K562 (cell line): Measurements from ENCODE around the gene LCTL. TPM values are rescaled to one million over a fixed set of nuclear protein-coding genes. Genes with fewer than 3 reads are reported as not detected.

ENCODE experiments used
- ATAC-seq: fragments of 200-7000 bp; cut with Tn5 transposase; 3 replicates; pipeline ENCODE4 v1.9.1; 2020; ENCODE audit warnings: moderate library complexity
- BruUV-seq: library from RNA; stranded (reverse); fragments of 400-500 nt; replicated peaks from 2 replicates; lab custom pipeline; 2021; lab: Mats Ljungman, UMichigan
- CTCF ChIA-PET: fragments of 300-600 bp; formaldehyde crosslinking; extraction: SDS; loops from one replicate; lab custom pipeline; 2021; ENCODE audit warnings: low intra/inter-chr PET ratio; lab: Yijun Ruan, JAX
- POLR2A ChIA-PET: fragments of 300-600, 350-650 bp; sonication (Branson Sonifier 250); formaldehyde crosslinking; extraction: SDS; loops from one replicate; lab custom pipeline; 2021; ENCODE audit warnings: antibody characterized with exemption, inconsistent platforms; lab: Yijun Ruan, JAX
- DNase-seq, 4 experiments: peaks; one replicate each; pipeline versions ENCODE4 v3.0.0 to v3.0.0-alpha.2; 2011 to 2018; ENCODE audit warnings: low spot score in 3 of 4, mixed read lengths in 3 of 4; ENCODE audit errors: extremely low read depth in 1 of 4
- FAIRE-seq: peaks from 2 replicates; lab custom pipeline; 2011; peaks lifted over from hg19 to GRCh38; lab: Jason Lieb, UNC
- H2AFZ ChIP-seq: 2 replicates; pipeline ENCODE4 v1.6.0; 2011; ENCODE audit warnings: low read depth, low read length, control low read depth, inconsistent platforms
- H3K27ac ChIP-seq: fragments of 200-600 bp; 3 replicates; pipeline ENCODE4 v1.8.0; 2011; ENCODE audit warnings: low read depth, mild to moderate bottlenecking, control low read depth, inconsistent platforms, low read length, moderate library complexity, mixed read lengths; ENCODE audit errors: extremely low read depth
- H3K27me3 ChIP-seq, 2 experiments: fragments of 300-600 bp in 1 of 2; 2 replicates in 1 of 2; 3 replicates in 1 of 2; pipeline versions ENCODE4 v1.6.0 to v1.8.0; 2011; ENCODE audit warnings: inconsistent platforms in 2 of 2, low read length in 2 of 2, mild to moderate bottlenecking in 1 of 2, mixed read lengths in 1 of 2, moderate library complexity in 1 of 2; ENCODE audit not compliant: control insufficient read depth in 2 of 2, insufficient read depth in 2 of 2
- H3K36me3 ChIP-seq: fragments of 300-600 bp; 3 replicates; pipeline ENCODE4 v1.8.0; 2011; ENCODE audit warnings: mild to moderate bottlenecking, low read length, inconsistent platforms; ENCODE audit not compliant: control insufficient read depth, insufficient read depth
- H3K4me1 ChIP-seq, 2 experiments: fragments of 200-600 bp in 1 of 2; replicated peaks in 1 of 2; 2 replicates in 1 of 2; 3 replicates in 1 of 2; pipeline versions ENCODE4 v1.5.1 to v1.8.0; 2011; ENCODE audit warnings: inconsistent platforms in 2 of 2, low read length in 2 of 2, mild to moderate bottlenecking in 1 of 2, mixed read lengths in 1 of 2, moderate library complexity in 1 of 2; ENCODE audit not compliant: control insufficient read depth in 2 of 2, insufficient read depth in 2 of 2
- H3K4me2 ChIP-seq: 2 replicates; pipeline ENCODE4 v1.6.1; 2011; ENCODE audit warnings: low read length, control low read depth, inconsistent platforms, mixed read lengths; ENCODE audit not compliant: insufficient read depth
- H3K4me3 ChIP-seq: fragments of 200-600 bp; sonication (generic), shearing (Covaris generic); 2 replicates; pipeline ENCODE4 v1.5.1; 2016; ENCODE audit warnings: control low read depth, inconsistent platforms
- H3K79me2 ChIP-seq: fragments of 200-600 bp; 3 replicates; pipeline ENCODE4 v1.8.0; 2011; ENCODE audit warnings: low read length, inconsistent platforms; ENCODE audit not compliant: control insufficient read depth, insufficient read depth
- H3K9ac ChIP-seq, 2 experiments: 2 replicates each; pipeline versions ENCODE4 v1.6.0 to v1.6.1; 2011; ENCODE audit warnings: low read depth in 2 of 2, low read length in 2 of 2, control low read depth in 1 of 2, inconsistent platforms in 1 of 2, mild to moderate bottlenecking in 1 of 2, mixed read lengths in 1 of 2; ENCODE audit not compliant: insufficient read depth in 1 of 2
- H3K9me1 ChIP-seq: one replicate; pipeline ENCODE4 v1.6.0; 2011; ENCODE audit warnings: inconsistent platforms, mild to moderate bottlenecking, low read length, moderate library complexity; ENCODE audit not compliant: control insufficient read depth, insufficient read depth
- H3K9me3 ChIP-seq: replicated peaks from 2 replicates; pipeline ENCODE4 v1.5.1; 2011; ENCODE audit warnings: low read depth, low read length, inconsistent platforms; ENCODE audit not compliant: control insufficient read depth, insufficient read depth
- H4K20me1 ChIP-seq: replicated peaks from 2 replicates; pipeline ENCODE4 v1.6.1; 2011; ENCODE audit warnings: low read length, inconsistent platforms, mixed read lengths; ENCODE audit not compliant: control insufficient read depth, insufficient read depth
- EHMT2 ChIP-seq: fragments of 450-650 bp; IDR thresholded peaks from 2 replicates; pipeline ENCODE4 v1.6.1; 2018; ENCODE audit warnings: antibody characterized with exemption
- MEIS2 ChIP-seq: fragments of 450-650 bp; IDR thresholded peaks from 2 replicates; pipeline ENCODE4 v1.6.1; 2014; ENCODE audit warnings: mild to moderate bottlenecking; ENCODE audit not compliant: partially characterized antibody
- NONO ChIP-seq, 2 experiments: fragments of 200-400 bp in 1 of 2; fragments of 450-650 bp in 1 of 2; formaldehyde crosslinking in 1 of 2; IDR thresholded peaks; 2 replicates each; pipeline ENCODE4 v1.6.1; 2017; ENCODE audit warnings: low read depth in 2 of 2, mild to moderate bottlenecking in 2 of 2, moderate library complexity in 2 of 2, low read length in 1 of 2
- ZNF121 ChIP-seq: sonication (generic); formaldehyde crosslinking; conservative IDR thresholded peaks from 2 replicates; pipeline ENCODE4 v1.8.0; 2022; ENCODE audit warnings: missing genetic modification reagents
- in situ Hi-C: fragments of 300-500 bp; cut with MboI; formaldehyde crosslinking; loops from 4 replicates; pipeline ENCODE4 v1.15.0; 2018; ENCODE audit warnings: inconsistent platforms, mixed read lengths
- intact Hi-C: fragments of 100-400 bp; cut with micrococcal nuclease; formaldehyde crosslinking; loops from 2 replicates; pipeline ENCODE4 v1.14.2; 2022
- polyA plus RNA-seq, 8 experiments: library from polyadenylated mRNA; depleted of rRNA in 4 of 8; stranded (reverse) in 5 of 8; unstranded in 3 of 8; fragments of >200 nt; fragmentation: Nextera tagmentation in 2 of 8; fragmentation: Illumina TruSeq in 1 of 8; extraction: Ambion mirVana in 2 of 8; extraction: Trizol in 1 of 8; gene quantifications; 2 replicates each; pipeline versions ENCODE4 v1.2.1 to v1.2.3, GENCODE V29; 2011 to 2014; ENCODE audit warnings: inconsistent platforms in 1 of 8, missing spikeins in 1 of 8
- total RNA-seq, 7 experiments: library from RNA; depleted of rRNA in 6 of 7; stranded (reverse); fragments of >200 nt in 6 of 7; fragmentation: Illumina TruSeq in 2 of 7; extraction: Trizol in 2 of 7; gene quantifications; 2 replicates each; pipeline versions ENCODE4 v1.2.1 to v1.2.3, GENCODE V29; 2011 to 2021; ENCODE audit warnings: low replicate concordance in 1 of 7
- TF ChIP-seq, protein P1 (sequence below), 2 experiments: fragments of 450-650 bp; IDR thresholded peaks; 2 replicates each; pipeline ENCODE4 v1.6.1; 2018; ENCODE audit warnings: mild to moderate bottlenecking in 2 of 2, low read depth in 1 of 2; ENCODE audit not compliant: partially characterized antibody in 2 of 2

The LCTL gene
- total and polyA plus RNA-seq, 9 of the 15 experiments (the other 6 are each of a cell fraction or from before 2014, with no cell fraction given) = 0.08 to 0.31 (median 0.17) TPM; not detected in 6

GRCh38 chr15:66555685-66556084 lies 10.1 kb downstream of the LCTL start:
- Histone ChIP-seq H3K4me1 (peaks cover 0 to under 1% of the 10 kb centered on the region in 2 experiments; a peak in 2 of 5 replicates), H3K4me3 (no peak overlapping the region), H3K36me3 (peaks cover 6% of the 10 kb centered on the region; the same call in 2 of the 3 replicates), H3K4me2 (no peak overlapping the region), H3K9me1 (no peaks in the 10 kb centered on the region), H3K27me3 (no peaks in the 10 kb centered on the region), H3K9me3 (no peaks in the 10 kb centered on the region), H3K27ac (no peak overlapping the region), H4K20me1 (no peaks in the 10 kb centered on the region), H2AFZ (no peak overlapping the region), H3K9ac (no peak overlapping the region), H3K79me2 (no peaks in the 10 kb centered on the region)
- in situ Hi-C loops (no loop called here), intact Hi-C loops (no loop called here)
- no peak for FAIRE-seq
- ChIA-PET POLR2A (no interaction called here), CTCF (no interaction called here)
- BruUV-seq = no TSS peak
- ATAC-seq = no peak
- TF ChIP-seq MEIS2 = no peak
- TF ChIP-seq ZNF121 (CRISPR knock-in tag) = no peak
- TF ChIP-seq EHMT2 = no peak
- no peak for TF ChIP-seq NONO (IDR thresholded peaks at IDR 0.05; ENCODE audit: low read depth in 2 of 2, low read length in 1 of 2)
- TF ChIP-seq, protein P1, sequence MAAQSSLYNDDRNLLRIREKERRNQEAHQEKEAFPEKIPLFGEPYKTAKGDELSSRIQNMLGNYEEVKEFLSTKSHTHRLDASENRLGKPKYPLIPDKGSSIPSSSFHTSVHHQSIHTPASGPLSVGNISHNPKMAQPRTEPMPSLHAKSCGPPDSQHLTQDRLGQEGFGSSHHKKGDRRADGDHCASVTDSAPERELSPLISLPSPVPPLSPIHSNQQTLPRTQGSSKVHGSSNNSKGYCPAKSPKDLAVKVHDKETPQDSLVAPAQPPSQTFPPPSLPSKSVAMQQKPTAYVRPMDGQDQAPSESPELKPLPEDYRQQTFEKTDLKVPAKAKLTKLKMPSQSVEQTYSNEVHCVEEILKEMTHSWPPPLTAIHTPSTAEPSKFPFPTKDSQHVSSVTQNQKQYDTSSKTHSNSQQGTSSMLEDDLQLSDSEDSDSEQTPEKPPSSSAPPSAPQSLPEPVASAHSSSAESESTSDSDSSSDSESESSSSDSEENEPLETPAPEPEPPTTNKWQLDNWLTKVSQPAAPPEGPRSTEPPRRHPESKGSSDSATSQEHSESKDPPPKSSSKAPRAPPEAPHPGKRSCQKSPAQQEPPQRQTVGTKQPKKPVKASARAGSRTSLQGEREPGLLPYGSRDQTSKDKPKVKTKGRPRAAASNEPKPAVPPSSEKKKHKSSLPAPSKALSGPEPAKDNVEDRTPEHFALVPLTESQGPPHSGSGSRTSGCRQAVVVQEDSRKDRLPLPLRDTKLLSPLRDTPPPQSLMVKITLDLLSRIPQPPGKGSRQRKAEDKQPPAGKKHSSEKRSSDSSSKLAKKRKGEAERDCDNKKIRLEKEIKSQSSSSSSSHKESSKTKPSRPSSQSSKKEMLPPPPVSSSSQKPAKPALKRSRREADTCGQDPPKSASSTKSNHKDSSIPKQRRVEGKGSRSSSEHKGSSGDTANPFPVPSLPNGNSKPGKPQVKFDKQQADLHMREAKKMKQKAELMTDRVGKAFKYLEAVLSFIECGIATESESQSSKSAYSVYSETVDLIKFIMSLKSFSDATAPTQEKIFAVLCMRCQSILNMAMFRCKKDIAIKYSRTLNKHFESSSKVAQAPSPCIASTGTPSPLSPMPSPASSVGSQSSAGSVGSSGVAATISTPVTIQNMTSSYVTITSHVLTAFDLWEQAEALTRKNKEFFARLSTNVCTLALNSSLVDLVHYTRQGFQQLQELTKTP (IDR thresholded peaks at IDR 0.05; ENCODE audit: low read depth in 1 of 2, partially characterized antibody in 2 of 2) = peak in 1 of 2 experiments; percentile 97
- DNase-seq = no peak
